CD4-positive, alpha-beta T cell treated with Interleukin-6 at 100 ng/mL for 8 hours (primary cell): ENCODE results near the gene TMEM108.

Source experiments
- DNase-seq: peaks from one replicate; pipeline ENCODE4 v3.0.0-alpha.2; 2020; ENCODE audit warnings: mixed read lengths, low spot score

The TMEM108 gene

DNA sequence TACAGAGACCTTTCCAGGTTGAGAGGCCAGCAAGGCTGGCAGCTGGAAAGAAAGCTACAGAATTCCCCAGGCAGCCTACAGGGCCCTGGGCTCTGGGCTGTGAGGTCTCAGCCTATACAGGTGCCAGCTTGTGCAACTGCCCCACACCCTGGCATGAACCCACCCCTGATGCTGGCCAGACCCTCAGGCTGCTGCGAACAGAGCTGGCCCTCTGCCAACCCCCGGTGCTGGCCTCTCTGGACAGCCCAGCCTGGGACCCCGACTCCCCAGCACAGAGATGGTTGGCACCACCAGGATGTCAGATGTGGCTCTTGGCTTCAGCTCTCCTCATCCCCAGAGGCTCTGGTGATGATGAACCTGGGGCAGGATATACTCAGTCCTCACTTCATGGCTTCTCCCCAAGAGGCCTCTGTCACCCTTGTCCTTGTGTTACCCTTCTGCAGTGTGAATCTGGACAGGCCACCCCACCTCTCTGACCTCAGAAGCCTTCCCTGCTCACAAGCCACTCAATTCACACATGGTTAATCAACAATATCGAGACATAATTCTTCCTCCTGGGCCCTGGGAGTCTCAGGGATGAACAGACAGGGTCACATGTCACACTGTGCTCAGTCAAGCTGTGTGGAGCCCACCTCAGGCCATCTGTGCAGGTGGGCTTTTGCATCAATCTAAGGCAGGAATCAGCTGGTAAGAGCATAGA lies 350.7 kb downstream of the TMEM108 start:
- no peak for DNase-seq

DNA sequence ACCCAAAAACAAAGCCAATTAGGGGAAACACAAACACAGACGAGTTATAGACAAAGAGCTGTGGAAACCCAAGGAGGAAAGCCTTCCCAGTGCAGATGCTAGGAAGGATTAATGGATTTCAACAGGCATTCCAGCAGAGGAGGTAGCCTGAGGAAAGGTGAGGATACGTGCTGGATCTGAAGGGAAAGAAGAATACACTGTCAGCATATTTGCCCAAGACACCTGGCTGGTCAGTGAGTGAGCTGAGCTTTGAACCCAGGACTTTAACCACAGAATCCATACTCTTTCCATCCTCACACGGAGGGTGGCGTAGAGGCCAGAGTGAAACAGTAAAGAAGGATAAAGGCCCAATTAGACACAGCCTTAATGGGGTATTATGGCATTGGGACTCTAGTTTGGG lies 352.5 kb downstream of the TMEM108 start:
- DNase-seq = no peak

DNA sequence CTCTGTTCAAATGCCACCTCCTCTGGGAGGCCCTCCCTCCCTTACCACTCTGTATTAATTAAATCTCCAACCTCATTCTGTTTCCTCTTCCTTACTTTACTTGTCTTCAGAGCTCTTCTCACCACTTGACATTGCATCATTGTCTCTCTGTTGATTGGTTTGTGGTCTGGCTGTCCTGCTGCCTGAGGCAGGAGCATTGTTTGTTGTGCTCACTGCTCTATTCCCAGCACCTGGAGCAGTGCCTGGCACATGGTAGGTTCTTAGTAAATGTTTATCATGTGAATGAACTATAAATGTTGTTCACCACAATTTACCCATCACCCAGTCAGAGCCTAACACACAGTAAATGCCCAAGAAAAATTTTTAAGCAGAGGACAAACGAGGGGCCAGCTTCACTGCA lies 355.0 kb downstream of the TMEM108 start:
- DNase-seq = no peak

DNA sequence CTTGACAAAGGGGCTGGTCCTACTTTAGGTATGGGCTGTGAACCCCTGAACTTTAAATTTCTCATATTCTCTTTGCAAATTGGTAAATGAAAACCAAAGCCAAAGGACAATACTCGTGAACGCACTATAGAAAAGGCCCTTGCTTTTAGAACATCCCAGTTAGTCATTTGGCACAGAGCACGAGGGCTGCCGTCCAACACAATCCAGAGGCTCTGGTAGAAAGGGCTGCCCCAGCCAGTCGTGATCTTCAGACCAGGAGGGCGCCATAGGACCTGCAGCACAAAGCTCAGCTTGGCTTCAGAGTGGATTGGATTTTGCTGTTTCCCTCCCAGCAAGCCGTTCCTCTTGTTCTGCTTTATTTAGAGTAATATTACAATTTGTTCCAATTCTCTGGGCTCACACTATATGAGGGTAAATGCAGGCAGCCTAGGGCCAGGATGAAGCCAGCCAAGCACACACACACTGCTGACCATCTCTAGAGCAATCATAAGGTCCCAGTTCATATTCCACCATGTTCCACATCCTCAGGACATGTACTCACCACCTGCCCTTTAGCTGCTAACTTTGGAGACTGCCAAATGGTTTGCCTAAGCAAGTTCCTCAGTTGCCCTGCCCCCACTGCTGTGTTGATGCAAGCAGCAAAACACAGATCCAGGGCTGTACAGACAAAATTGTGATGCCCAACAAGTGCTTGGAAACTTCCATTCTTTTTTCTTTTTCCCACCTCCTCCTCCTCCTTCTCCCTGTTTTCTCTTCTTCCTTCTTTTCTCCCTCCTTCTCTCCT lies 355.7 kb downstream of the TMEM108 start:
- DNase-seq = no peak

DNA sequence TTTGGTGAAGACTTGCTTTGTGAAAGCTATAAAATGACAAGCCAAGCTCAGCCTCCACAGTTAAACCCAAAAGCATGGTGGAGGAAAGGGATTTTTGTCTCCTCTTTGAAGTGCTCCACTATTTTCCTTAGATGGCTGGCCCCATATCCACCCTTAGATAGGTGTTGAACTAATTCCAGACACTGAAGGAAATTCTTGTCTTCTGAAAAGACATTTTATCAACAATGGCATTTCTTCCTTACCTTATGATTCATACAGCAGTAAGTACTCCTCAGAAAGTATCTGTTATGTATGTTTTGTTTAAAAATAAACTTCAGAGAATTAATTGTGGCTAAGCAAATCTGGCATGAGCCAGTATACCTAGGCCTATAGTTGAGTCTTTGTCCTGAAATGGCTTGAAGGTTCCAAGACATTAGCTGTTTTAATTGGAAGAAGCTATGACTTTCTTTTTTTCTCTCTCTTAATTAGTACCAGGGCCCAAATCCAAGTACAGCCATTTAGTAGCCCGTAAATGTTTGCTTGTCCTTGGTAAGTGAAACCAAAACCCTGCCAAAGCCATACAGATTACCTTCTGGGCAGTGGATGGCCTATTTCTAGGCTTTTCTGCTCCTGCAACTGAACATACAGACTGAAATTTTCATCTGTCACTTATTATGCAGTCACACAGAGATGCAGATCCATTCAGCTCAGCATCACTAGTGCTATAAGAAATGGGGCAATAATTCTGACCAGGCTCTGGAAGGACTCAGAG lies 356.5 kb downstream of the TMEM108 start:
- no peak for DNase-seq

DNA sequence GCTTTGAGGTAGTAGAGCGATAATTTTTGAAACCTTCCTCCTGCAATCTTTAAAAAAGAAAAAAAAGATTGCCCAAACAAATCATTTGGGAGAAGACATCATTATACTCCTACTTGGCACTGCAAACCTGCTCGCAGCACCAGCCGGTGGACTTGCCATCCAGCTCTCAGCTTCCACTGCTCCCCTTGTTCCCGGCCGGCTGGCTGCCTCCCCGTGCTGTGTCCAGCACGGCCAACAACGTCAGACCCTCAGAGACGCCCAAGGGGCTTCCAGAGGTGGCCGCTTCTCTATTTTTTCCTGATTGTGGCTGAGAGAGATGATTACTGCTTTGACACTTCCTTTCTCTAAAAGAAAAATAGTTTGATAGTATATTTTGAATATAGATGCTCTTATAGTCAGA lies 358.7 kb downstream of the TMEM108 start:
- DNase-seq = no peak

DNA sequence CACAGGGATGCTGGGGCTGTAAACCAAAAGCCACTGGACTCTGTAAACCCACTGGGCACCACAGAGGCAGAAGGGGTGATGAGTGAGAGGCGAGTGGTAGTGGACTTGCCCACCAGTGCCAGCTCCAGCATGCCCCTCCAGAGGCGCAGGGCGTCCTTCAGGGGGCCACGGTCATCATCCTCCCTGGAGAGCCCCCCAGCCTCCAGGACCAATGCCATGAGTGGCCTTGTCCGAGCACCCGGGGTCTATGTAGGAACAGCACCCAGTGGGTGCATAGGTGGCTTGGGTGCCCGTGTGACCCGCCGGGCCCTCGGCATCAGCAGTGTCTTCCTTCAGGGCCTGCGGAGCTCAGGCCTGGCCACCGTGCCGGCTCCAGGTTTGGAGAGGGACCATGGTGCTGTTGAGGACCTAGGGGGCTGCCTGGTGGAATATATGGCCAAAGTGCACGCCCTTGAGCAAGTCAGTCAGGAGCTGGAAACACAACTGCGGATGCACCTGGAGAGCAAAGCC lies 361.9 kb downstream of the TMEM108 start, which contains the start of gene BFSP2:
Gene BFSP2, plus strand, starts transcription at position 51 of the 510 bp plus-strand sequence. Its CDS starts 28 bp downstream, at position 79.
- no peak for DNase-seq

DNA sequence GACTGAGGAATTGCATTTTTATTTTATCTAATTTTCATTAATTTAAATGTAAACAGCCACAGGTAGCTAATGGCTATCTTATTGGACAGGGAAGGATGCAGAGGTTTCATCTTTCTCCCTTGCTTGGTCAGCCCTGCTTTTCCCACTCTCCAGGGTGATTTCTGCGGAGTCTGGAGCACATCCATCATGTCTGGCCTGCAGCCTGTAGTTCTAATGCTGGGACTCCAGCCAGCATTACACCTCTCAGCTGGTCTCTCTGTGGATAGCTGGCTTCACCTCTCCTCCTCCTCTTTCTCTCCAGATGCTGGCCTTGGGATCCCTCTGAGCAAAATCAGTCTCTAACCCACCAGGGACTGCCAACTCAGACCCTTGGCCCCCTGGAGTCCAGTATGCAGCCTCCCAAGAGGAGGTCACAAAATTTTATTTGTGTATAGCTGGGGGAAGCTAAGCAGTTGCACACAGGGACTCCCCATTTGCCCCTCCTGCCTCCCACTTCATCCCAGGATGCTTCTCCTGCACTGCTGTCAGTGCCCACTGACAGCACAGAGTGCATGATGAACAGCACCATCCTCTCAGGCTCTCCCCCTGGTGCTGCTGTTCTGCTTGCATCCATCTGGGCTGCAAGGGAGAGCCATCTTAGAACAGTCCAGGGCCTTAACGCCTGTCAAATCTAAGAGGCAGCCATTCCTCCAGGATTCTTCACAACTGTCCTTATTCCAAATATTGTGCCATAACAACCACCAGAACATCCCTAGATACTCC lies 363.4 kb downstream of the TMEM108 start:
- no peak for DNase-seq

DNA sequence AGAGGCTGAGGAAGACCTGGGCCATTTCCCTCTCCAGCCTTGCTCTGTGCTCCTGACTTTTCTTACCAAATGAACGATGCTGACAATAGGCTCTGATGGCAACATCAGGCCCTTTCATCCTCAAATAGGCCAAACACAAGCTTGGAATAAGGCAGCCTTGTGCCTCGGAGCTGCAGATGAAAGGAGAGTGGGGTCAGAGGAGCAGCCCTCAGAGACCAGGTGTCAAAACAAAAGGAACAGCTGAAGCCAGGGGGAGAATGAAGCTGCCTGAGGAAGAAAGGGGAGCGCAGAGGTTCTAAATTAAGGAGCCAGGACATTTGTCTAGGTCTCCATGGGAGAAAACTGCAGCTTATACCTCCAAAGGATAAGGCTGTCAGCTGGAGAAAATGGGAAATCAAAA lies 366.7 kb downstream of the TMEM108 start:
- no peak for DNase-seq

DNA sequence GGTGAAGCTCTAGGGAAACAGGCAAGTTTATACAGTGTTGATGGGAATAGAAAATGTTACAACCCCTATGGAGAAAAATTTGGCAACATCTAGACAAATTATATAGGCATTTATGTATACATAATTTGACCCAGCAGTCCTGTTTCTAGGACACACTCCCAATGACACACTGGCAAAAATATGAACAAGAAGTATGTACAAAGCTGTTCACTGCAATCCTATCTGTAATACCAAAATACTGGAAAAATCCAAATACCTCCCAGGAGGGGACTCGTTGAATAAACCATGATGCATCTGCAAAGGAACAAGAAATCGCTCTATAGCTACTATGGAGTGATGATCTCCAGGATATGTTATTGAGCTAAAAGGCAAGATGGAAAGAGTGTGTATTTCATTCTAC lies 370.2 kb downstream of the TMEM108 start:
- DNase-seq = no peak

DNA sequence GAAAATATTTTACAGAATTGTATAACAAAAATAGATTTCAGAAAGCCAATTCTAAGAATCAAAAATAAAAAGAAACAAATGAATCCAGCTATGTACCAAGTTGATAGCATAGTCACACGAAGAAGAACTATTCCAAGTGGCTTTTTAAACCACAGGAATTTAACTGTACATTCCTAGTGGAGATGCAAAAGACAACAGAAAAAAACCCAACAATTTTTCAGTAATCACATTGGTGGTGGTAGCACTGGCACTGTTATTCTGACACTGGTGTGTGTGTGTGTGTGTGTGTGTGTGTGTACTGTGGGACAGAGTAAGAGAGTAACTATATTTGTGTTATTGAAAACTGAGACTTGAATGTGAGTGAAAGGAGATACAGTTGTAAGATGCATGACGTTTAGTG lies 370.8 kb downstream of the TMEM108 start:
- DNase-seq = no peak

DNA sequence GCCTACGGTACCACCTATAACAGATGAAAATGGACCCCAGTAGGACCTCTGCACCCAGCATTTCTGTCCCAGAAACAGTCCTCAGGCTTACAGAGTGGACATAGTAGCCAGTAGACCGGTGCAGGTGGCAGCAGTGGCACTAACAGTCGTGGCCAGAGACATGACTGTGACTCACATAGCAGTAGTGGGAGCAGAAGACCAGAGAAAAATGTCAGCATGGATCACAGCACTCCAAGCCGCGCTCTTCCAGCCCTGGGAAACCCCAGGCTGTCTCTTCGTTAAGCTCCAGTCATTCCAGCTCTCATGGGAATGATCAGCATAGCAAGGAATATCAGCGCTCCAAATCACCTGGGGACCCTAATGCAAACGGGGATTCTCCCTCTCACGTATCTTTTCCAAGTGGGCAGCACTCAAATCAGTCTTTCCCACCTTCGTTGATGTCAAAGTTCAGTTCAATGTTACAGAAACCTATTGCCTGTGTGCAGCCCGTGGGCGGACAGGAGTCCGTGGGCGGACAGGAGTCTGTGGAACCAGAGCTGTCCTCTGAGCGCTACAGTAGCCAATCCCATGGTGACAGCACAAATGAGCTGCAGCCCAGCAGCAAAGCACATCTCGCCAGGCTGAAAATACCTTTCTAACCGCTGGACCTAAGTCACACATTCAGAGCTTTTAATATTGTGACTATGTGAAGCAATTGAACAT lies 372.2 kb downstream of the TMEM108 start:
- no peak for DNase-seq

DNA sequence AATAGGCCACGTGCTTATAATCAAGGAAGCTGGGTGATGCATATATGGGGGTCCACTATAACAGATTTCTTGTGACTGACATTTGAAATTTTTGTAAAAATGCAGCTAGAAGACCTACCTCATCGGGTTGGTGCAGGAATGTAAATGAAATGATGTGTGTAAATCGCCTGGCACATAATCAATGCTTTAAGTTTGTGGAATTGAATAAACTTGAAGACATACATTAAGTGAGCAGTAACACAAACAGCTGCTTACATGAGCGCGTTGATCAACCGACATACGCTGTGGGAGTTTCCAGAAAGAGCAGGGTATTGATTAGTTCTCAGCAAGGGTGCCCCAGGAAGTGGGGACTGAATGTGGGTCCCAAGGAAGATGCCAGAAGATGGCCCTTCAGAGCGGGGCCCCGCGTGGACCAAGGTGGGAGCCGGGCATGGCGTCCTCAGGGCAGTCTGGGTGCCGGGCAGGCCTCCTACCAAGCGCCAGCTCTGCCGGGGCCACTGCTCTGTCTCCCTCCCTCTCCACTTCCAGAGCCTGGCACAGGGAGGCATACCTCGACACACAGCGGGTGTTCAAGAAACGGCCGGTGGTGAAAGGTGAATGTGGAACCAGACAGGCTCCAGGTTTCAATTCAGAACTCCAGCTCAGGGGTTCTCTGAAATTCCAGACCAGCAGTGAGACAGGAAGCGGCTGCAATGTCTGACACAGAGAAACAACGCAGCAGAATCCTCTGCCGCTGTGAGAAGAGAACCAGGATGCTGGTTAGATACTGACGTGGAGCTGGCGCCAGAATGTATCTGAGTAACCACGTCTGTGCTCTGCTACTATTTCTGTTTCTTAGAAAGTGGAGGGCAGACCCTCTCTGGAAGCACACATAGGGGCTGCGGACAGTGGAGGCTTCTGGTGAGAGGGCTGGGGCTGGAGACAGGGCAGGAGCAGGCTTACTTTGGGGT lies 374.3 kb downstream of the TMEM108 start:
- no peak for DNase-seq

DNA sequence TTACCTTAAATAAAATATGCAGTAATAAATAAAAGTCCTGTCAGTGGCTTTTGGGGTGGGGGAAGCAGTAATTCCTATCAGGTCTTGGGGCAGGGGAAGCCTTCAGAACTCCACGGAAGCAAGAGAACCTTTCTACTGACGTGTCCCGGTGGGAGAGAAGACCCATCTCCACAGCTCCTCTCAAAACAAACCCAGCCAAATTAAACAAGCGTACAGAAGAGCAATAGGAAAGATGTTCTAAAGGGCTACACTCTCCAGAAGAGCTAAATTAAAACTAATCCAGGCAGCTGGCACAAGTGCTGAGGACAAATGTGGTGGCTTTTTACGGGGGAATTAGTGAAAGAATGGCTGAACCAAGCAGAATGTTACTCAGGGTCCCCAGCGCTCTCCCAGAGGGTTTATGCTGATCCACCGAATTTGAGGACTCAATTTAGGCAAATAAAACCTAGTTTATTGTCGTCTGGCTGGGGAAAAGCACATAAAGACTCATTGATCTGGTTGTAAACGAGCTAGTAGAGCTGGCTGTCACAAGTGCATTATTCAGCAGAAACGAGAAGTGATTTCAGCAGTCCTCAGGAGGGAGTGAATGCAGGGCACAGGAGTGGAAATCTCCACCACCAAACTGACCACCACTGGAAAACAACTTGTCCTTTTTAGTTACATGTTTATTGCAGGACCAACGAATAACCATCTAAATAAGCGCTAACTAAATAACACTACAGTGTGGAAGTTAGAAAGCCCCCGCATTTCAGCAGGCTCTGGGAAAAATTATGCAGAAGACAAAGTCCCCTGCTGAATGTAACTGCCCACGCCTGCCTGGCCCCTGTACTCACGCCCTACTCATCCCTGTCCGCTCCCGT lies 375.2 kb downstream of the TMEM108 start:
- no peak for DNase-seq

DNA sequence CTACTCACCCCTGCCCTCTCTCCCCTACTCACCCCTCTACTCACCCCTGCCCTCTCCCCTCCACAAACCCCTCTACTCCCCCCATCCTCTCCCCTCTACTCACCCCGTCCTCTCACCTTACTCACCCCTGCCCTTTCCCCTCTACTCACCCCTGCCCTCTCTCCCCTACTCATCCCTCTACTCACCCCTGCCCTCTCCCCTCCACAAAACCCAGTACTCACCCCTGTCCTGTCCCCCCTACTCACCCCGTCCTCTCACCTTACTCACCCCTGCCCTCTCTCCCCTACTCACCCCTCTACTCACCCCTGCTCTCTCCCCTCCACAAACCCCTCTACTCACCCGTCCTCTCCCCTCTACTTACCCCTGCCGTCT lies 375.8 kb downstream of the TMEM108 start:
- no peak for DNase-seq

DNA sequence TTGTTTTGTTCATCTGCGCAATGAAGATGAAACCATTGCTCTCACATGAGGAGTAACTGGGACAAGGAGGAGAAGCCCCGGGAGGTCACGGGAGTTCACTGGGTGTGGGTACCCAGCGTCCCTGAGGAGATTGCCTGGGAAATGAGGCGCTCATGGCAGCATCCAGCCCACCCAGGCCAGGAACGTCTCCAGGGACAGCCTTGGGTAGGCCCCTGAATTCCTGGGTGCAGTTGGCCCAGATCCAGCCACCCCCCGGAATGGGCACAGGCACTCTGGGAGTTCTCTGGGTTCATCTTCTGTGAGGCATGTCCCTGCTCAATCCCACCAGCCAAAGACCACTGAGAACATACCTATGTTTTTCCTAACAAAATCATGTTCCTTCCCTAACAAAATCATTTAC lies 380.2 kb downstream of the TMEM108 start:
- no peak for DNase-seq

DNA sequence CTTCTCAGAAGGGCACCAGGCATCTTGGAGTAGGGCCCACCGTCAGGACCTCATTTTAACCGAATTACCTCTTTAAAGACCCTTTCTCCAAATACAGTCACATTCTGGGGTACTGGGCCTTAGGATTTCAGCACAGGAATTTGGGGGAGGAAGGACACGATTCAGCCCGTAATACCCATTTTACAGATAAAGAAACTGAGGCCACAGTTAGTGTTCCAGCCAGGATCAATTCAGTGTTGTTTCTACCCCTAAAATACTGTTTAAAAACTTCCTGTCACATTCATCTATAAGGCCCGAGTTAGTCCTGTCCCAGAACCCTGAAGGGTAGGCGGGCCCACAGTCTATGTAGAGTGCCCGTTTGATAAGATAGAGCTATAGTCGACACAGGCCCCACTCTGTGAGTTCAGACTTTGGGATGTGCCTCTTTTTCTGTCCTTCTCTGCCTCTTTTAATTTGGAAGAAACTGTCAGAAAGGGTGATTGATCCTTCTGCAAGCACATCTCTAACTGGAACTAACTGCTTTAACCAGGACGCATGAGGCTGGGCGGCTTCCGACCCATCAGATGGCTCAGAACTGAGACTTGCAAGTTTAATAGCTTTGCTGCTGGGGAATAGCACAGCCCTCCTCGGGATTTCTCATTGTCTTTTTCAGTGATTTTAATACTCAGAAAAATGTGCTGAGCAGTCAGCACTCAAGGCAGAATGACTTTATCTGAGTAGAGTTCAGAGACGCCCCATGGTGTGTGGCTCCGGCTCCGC lies 381.1 kb downstream of the TMEM108 start:
- no peak for DNase-seq
